Spleen (tissue), 11 donors: ENCODE results near the gene PTPN13. TPM values are rescaled to one million over a fixed set of nuclear protein-coding genes. Genes with fewer than 3 reads are reported as not detected.

ENCODE experiments used
- DNase-seq: peaks from one replicate; pipeline ENCODE4 v3.0.0-alpha.2; 2020
- H3K27ac ChIP-seq, 8 donors: fragments of 200-600 bp; sonication (generic) in 7 of 8; 1 replicate in 4 of 8; 2 replicates in 4 of 8; pipeline versions ENCODE4 v1.5.0 to v1.8.0; 2016 to 2021; ENCODE audit warnings: inconsistent platforms in 4 of 8, mild to moderate bottlenecking in 4 of 8, moderate library complexity in 1 of 8
- H3K27me3 ChIP-seq, 7 donors: fragments of 200-600 bp; sonication (generic) in 6 of 7; replicated peaks in 1 of 7; 1 replicate in 4 of 7; 2 replicates in 3 of 7; pipeline versions ENCODE4 v1.5.0 to v1.8.0; 2016 to 2021; ENCODE audit warnings: inconsistent platforms in 3 of 7, mild to moderate bottlenecking in 1 of 7
- H3K36me3 ChIP-seq, 6 donors: fragments of 200-600 bp; sonication (generic) in 5 of 6; 1 replicate in 4 of 6; 2 replicates in 2 of 6; pipeline versions ENCODE4 v1.5.0 to v1.8.0; 2016 to 2021; ENCODE audit warnings: inconsistent platforms in 2 of 6
- H3K4me1 ChIP-seq, 6 donors: fragments of 200-600 bp; sonication (generic) in 5 of 6; 1 replicate in 3 of 6; 2 replicates in 3 of 6; pipeline versions ENCODE4 v1.5.0 to v1.8.0; 2016 to 2021; ENCODE audit warnings: inconsistent platforms in 3 of 6
- H3K4me3 ChIP-seq, 8 donors: fragments of 200-600 bp; sonication (generic) in 7 of 8; 1 replicate in 4 of 8; 2 replicates in 4 of 8; pipeline versions ENCODE4 v1.5.0 to v1.8.0; 2016 to 2021; ENCODE audit warnings: inconsistent platforms in 4 of 8, mild to moderate bottlenecking in 4 of 8, moderate library complexity in 2 of 8
- H3K9me3 ChIP-seq, 8 donors: fragments of 200-600 bp; sonication (generic) in 7 of 8; 1 replicate in 4 of 8; 2 replicates in 4 of 8; pipeline versions ENCODE4 v1.5.0 to v1.8.0; 2016 to 2021; ENCODE audit warnings: inconsistent platforms in 4 of 8
- POLR2A ChIP-seq, 3 donors: fragments of 450-650 bp; IDR thresholded peaks; one replicate each; pipeline ENCODE4 v1.5.1; 2017; ENCODE audit warnings: antibody characterized with exemption in 3 of 3, mild to moderate bottlenecking in 1 of 3
- POLR2AphosphoS5 ChIP-seq, 3 donors: sonication (generic); formaldehyde crosslinking; IDR thresholded peaks; one replicate each; pipeline ENCODE4 v1.5.1; 2017; ENCODE audit warnings: antibody characterized with exemption in 3 of 3
- WGBS, 5 donors: extraction: QIAGEN DNeasy Blood & Tissue Kit in 3 of 5; methylation state at CpG; one replicate each; pipeline versions ENCODE4 v1.1.5 to v1.1.7; 2013 to 2018; 5-methylcytosine and 5-hydroxymethylcytosine counted together
- intact Hi-C: fragments of 100-400 bp; cut with DNase I; formaldehyde crosslinking; loops from one replicate; pipeline ENCODE4 v1.15.0; 2023; ENCODE audit warnings: low total_unique reads
- polyA plus RNA-seq, 3 donors: library from polyadenylated mRNA; stranded (reverse); fragments of 200-250 nt; gene quantifications; one replicate each; pipeline ENCODE4 v1.2.1, GENCODE V29; 2013
- total RNA-seq, 7 donors: library from RNA; depleted of rRNA in 3 of 7; stranded (reverse); fragments of >200 nt in 3 of 7; fragmentation: NEBNext Ultra II Directional in 4 of 7; extraction: Animal tissue kit (Norgen Biotek cat#: 25700) in 4 of 7; gene quantifications; one replicate each; pipeline versions ENCODE4 v1.1.0 to v1.2.1, GENCODE V29; 2016 to 2021
- TF ChIP-seq, protein P1 (sequence below), 11 experiments: fragments of 200-600 bp in 7 of 11; fragments of 450-650 bp in 4 of 11; sonication (generic) in 4 of 11; IDR thresholded peaks in 8 of 11; conservative IDR thresholded peaks in 3 of 11; 1 replicate in 7 of 11; 2 replicates in 4 of 11; pipeline versions ENCODE4 v1.4.0 to v1.8.0; 2016 to 2021; ENCODE audit warnings: antibody characterized with exemption in 11 of 11, inconsistent platforms in 4 of 11, mild to moderate bottlenecking in 1 of 11
- donor health status: healthy with polysubstance abuse.
- donor health status: DM: no; HTN: no; CAD: no; lungs with moderate emphysema.
- donor health status: DM: no; HTN: no; CAD: no.
- donor health status: Bipolar disorder and iron deficiency.
- donor health status: healthy.
- donor health status: DM: no; HTN: no; CAD: no.
- donor health status: DM: yes; HTN: yes; CAD: no.

PTPN13 gene
- total and polyA plus RNA-seq, 10 donors, result 0.57 to 20.1 (median 10.5) TPM

DNA sequence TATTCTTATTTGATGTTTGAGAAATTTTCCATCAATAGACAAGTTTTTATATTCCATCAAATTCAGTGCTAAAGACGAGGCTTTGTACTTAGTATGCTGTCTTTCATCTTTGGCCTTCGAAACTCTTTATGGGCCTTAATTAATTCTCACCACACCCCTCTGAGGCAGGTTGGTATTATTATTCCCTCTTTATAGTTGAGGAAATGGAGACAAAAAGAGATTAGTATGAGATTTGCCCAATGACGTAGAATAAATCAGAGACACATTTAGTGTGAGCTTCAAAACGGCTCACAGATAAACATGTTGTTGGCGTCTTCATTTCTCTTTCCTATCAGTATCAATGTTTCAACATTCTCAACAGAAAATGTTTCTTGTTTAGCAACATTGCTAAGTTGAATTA lies 35.9 kb upstream of the PTPN13 start:
- DNase-seq, result no peak
- 89 to 97% (median 93%) methylated on average over 5 of the region's 5 CpGs for WGBS, 5 donors
- Histone ChIP-seq H3K27me3 (peaks cover 0 to 17% (median 0%) of the 10 kb centered on the region in 7 donors), H3K4me3 (no peak overlapping the region), H3K9me3 (no peaks in the 10 kb centered on the region), H3K27ac (no peak overlapping the region), H3K36me3 (no peaks in the 10 kb centered on the region), H3K4me1 (peaks cover 0 to 9% (median 3%) of the 10 kb centered on the region in 6 donors)
- TF ChIP-seq POLR2A (IDR thresholded peaks at IDR 0.05) (no peak), POLR2AphosphoS5 (IDR thresholded peaks at IDR 0.05) (no peak)
- TF ChIP-seq, protein P1, sequence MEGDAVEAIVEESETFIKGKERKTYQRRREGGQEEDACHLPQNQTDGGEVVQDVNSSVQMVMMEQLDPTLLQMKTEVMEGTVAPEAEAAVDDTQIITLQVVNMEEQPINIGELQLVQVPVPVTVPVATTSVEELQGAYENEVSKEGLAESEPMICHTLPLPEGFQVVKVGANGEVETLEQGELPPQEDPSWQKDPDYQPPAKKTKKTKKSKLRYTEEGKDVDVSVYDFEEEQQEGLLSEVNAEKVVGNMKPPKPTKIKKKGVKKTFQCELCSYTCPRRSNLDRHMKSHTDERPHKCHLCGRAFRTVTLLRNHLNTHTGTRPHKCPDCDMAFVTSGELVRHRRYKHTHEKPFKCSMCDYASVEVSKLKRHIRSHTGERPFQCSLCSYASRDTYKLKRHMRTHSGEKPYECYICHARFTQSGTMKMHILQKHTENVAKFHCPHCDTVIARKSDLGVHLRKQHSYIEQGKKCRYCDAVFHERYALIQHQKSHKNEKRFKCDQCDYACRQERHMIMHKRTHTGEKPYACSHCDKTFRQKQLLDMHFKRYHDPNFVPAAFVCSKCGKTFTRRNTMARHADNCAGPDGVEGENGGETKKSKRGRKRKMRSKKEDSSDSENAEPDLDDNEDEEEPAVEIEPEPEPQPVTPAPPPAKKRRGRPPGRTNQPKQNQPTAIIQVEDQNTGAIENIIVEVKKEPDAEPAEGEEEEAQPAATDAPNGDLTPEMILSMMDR (IDR thresholded peaks at IDR 0.05 in 8 of 11, conservative IDR thresholded peaks at IDR 0.05 in 3 of 11), result no peak
- intact Hi-C loops, result no loop called here

DNA sequence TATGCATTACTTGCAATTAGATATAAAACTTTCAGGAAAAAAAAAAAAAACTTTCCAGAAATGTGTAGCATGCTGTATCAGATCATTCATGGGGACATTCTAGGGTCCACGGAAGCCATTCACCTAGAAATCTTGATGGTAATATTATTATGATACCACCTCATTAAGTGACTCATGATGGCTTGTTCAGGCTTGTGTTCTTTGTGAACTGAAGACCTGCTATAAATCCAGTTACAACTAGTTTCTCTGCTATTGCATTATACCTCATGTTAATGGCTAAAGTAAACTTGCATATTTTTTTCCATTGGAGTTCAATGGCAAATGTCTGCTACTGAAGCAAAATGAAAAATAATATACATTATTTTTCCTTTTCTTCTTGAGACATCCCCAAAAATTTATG lies 35.3 kb upstream of the PTPN13 start:
- Histone ChIP-seq H3K27me3 (peaks cover 0 to 13% (median 0%) of the 10 kb centered on the region in 7 donors), H3K4me1 (peaks cover 0 to 9% (median 3%) of the 10 kb centered on the region in 6 donors), H3K27ac (no peak overlapping the region), H3K9me3 (no peaks in the 10 kb centered on the region), H3K4me3 (no peak overlapping the region), H3K36me3 (no peaks in the 10 kb centered on the region)
- 88 to 97% (median 95%) methylated on average over 1 of the region's 1 CpG for WGBS, 5 donors
- no peak for DNase-seq
- intact Hi-C loops, result no loop called here
- TF ChIP-seq POLR2AphosphoS5 (IDR thresholded peaks at IDR 0.05), result no peak
- TF ChIP-seq, protein P1 (IDR thresholded peaks at IDR 0.05 in 8 of 11, conservative IDR thresholded peaks at IDR 0.05 in 3 of 11), result no peak
- no peak for TF ChIP-seq POLR2A (IDR thresholded peaks at IDR 0.05)

GRCh38 chr4:86560447-86560846 lies 33.7 kb upstream of the PTPN13 start:
- Histone ChIP-seq H3K27ac (no peak overlapping the region), H3K36me3 (no peaks in the 10 kb centered on the region), H3K9me3 (no peaks in the 10 kb centered on the region), H3K27me3 (peaks cover 0 to 6% (median 0%) of the 10 kb centered on the region in 7 donors), H3K4me1 (peaks cover 0 to 9% (median 0%) of the 10 kb centered on the region in 6 donors), H3K4me3 (no peak overlapping the region)
- intact Hi-C loops, result no loop called here
- no peak for DNase-seq
- WGBS, 5 donors, result 83 to 94% (median 87%) methylated on average over 2 of the region's 2 CpGs
- no peak for TF ChIP-seq POLR2AphosphoS5 (IDR thresholded peaks at IDR 0.05)
- TF ChIP-seq, protein P1 (IDR thresholded peaks at IDR 0.05 in 8 of 11, conservative IDR thresholded peaks at IDR 0.05 in 3 of 11), result no peak
- TF ChIP-seq POLR2A (IDR thresholded peaks at IDR 0.05), result no peak

DNA sequence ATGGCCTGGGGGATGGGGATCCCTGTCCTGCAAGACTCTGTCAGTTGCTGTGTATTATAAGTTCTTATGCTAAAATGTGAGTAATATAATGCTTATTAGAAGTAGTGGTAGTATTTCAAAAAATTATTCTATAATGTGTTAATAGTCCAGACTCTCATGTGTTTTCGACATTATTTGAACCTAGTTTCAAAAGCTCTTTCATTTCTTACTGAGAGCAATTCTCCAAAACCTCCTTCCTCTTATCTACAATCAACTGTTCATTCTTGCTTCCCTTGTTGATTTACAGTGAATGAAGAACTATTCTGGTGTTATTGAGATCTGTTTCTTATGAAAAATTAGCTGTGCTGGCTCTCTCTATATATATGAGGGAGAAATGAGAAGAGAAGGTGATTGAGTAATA lies 32.9 kb upstream of the PTPN13 start:
- Histone ChIP-seq H3K27ac (no peak overlapping the region), H3K27me3 (peaks cover 0 to 5% (median 0%) of the 10 kb centered on the region in 7 donors), H3K36me3 (no peaks in the 10 kb centered on the region), H3K4me1 (peaks cover 0 to 9% (median 0%) of the 10 kb centered on the region in 6 donors), H3K4me3 (no peak overlapping the region), H3K9me3 (no peaks in the 10 kb centered on the region)
- TF ChIP-seq, protein P1 (IDR thresholded peaks at IDR 0.05 in 8 of 11, conservative IDR thresholded peaks at IDR 0.05 in 3 of 11), result no peak
- no peak for TF ChIP-seq POLR2A (IDR thresholded peaks at IDR 0.05)
- TF ChIP-seq POLR2AphosphoS5 (IDR thresholded peaks at IDR 0.05), result no peak
- DNase-seq, result no peak
- intact Hi-C loops, result no loop called here
- 37 to 64% (median 41%) methylated on average over 1 of the region's 1 CpG for WGBS, 5 donors
